SK-N-SH (cell line): Measurements from ENCODE around the gene BORCS5. TPM values are rescaled to one million over a fixed set of nuclear protein-coding genes. Genes with fewer than 3 reads are reported as not detected.

Source experiments
- CTCF ChIA-PET: fragments of 300-600, 350-600 bp; formaldehyde crosslinking; extraction: SDS; loops from one replicate; lab custom pipeline; 2021; lab: Yijun Ruan, JAX
- POLR2A ChIA-PET: fragments of 350-600 bp; sonication (Branson Sonifier 250); formaldehyde crosslinking; extraction: SDS; loops from one replicate; lab custom pipeline; 2020; ENCODE audit warnings: antibody characterized with exemption, inconsistent platforms; lab: Yijun Ruan, JAX
- DNase-seq: peaks from one replicate; pipeline ENCODE4 v3.0.0; 2012
- H2AFZ ChIP-seq: fragments of 200-600 bp; sonication (generic); 2 replicates; pipeline ENCODE4 v1.8.1; 2016; ENCODE audit warnings: antibody characterized with exemption, mild to moderate bottlenecking, low read depth
- H3F3A ChIP-seq: fragments of 200-600 bp; sonication (generic); replicated peaks from 2 replicates; pipeline ENCODE3; 2016; ENCODE audit warnings: antibody characterized with exemption, mild to moderate bottlenecking; ENCODE audit not compliant: insufficient read depth
- H3K27ac ChIP-seq, 2 experiments: fragments of 200-500 bp in 1 of 2; fragments of 200-600 bp in 1 of 2; sonication (Bioruptor generic) in 1 of 2; sonication (generic), shearing (Covaris generic) in 1 of 2; 2 replicates each; pipeline versions ENCODE4 v1.5.1 to v1.6.1; 2014 to 2016; ENCODE audit warnings: low read depth in 2 of 2, inconsistent platforms in 1 of 2, low read length in 1 of 2, mild to moderate bottlenecking in 1 of 2, mixed read lengths in 1 of 2
- H3K27me3 ChIP-seq: fragments of 200-600 bp; sonication (generic), shearing (Covaris generic); 2 replicates; pipeline ENCODE4 v1.6.1; 2016; ENCODE audit warnings: mixed run types; ENCODE audit not compliant: insufficient read depth
- H3K36me3 ChIP-seq, 2 experiments: fragments of 200-500 bp in 1 of 2; fragments of 200-600 bp in 1 of 2; sonication (Bioruptor generic) in 1 of 2; sonication (generic) in 1 of 2; replicated peaks in 1 of 2; 2 replicates each; pipeline versions ENCODE3 to v1.5.1; 2014 to 2016; ENCODE audit warnings: low read length in 1 of 2, mild to moderate bottlenecking in 1 of 2; ENCODE audit not compliant: insufficient read depth in 2 of 2, control insufficient read depth in 1 of 2
- H3K4me1 ChIP-seq, 2 experiments: fragments of 200-500 bp in 1 of 2; fragments of 200-600 bp in 1 of 2; sonication (Bioruptor generic) in 1 of 2; sonication (generic), shearing (Covaris generic) in 1 of 2; 2 replicates each; pipeline versions ENCODE4 v1.5.1 to v1.6.1; 2014 to 2016; ENCODE audit warnings: low read depth in 1 of 2, low read length in 1 of 2, mixed run types in 1 of 2; ENCODE audit not compliant: insufficient read depth in 2 of 2, control insufficient read depth in 1 of 2
- H3K4me2 ChIP-seq: fragments of 200-600 bp; sonication (generic), shearing (Covaris generic); 2 replicates; pipeline ENCODE4 v1.6.1; 2017; ENCODE audit warnings: mixed run types
- H3K4me3 ChIP-seq, 2 experiments: fragments of 200-500 bp in 1 of 2; fragments of 200-600 bp in 1 of 2; sonication (Bioruptor generic) in 1 of 2; sonication (generic), shearing (Covaris generic) in 1 of 2; 2 replicates each; pipeline versions ENCODE4 v1.5.1 to v1.8.1; 2014 to 2016; ENCODE audit warnings: low read depth in 2 of 2, inconsistent platforms in 1 of 2, low read length in 1 of 2, mild to moderate bottlenecking in 1 of 2, mixed read lengths in 1 of 2, moderate library complexity in 1 of 2
- H3K79me2 ChIP-seq: fragments of 200-600 bp; sonication (generic); 2 replicates; pipeline ENCODE4 v1.8.1; 2017; ENCODE audit warnings: mild to moderate bottlenecking; ENCODE audit not compliant: insufficient read depth
- H3K9ac ChIP-seq: fragments of 200-600 bp; sonication (generic); 2 replicates; pipeline ENCODE4 v1.6.1; 2017; ENCODE audit warnings: mixed run types
- H3K9me2 ChIP-seq: fragments of 200-600 bp; sonication (generic); 2 replicates; pipeline ENCODE4 v1.6.1; 2017; ENCODE audit warnings: mixed run types
- H3K9me3 ChIP-seq: fragments of 200-600 bp; sonication (generic); 2 replicates; pipeline ENCODE4 v1.6.1; 2017; ENCODE audit warnings: mixed run types, mild to moderate bottlenecking, moderate library complexity
- H4K20me1 ChIP-seq: fragments of 200-600 bp; sonication (generic); 2 replicates; pipeline ENCODE4 v1.6.1; 2017; ENCODE audit warnings: mild to moderate bottlenecking, mixed run types; ENCODE audit not compliant: insufficient read depth
- CTCF ChIP-seq: fragments of 200-600 bp; sonication (generic); IDR thresholded peaks from 2 replicates; pipeline ENCODE4 v1.6.1; 2017; ENCODE audit warnings: antibody characterized with exemption, mild to moderate bottlenecking, moderate library complexity
- EP300 ChIP-seq, 2 experiments: IDR thresholded peaks; 2 replicates each; pipeline versions ENCODE4 v1.4.0 to v1.6.1; 2012; ENCODE audit warnings: borderline replicate concordance in 1 of 2, low read depth in 1 of 2, low read length in 1 of 2
- FOSL2 ChIP-seq: IDR thresholded peaks from 2 replicates; pipeline ENCODE4 v1.4.0; 2012; ENCODE audit warnings: low read depth, mild to moderate bottlenecking, moderate library complexity, borderline replicate concordance
- FOXM1 ChIP-seq: IDR thresholded peaks from 2 replicates; pipeline ENCODE4 v1.4.0; 2012; ENCODE audit warnings: low read depth, mild to moderate bottlenecking
- GATA2 ChIP-seq: sonication (generic); formaldehyde crosslinking; IDR thresholded peaks from 2 replicates; pipeline ENCODE4 v1.5.0; 2020; ENCODE audit warnings: mild to moderate bottlenecking, missing genetic modification reagents
- JUND ChIP-seq: IDR thresholded peaks from 2 replicates; pipeline ENCODE4 v1.4.0; 2012
- MEF2A ChIP-seq: IDR thresholded peaks from 2 replicates; pipeline ENCODE4 v1.4.0; 2012; ENCODE audit warnings: low read depth, borderline replicate concordance
- NFIC ChIP-seq: IDR thresholded peaks from 2 replicates; pipeline ENCODE4 v1.4.0; 2012; ENCODE audit warnings: borderline replicate concordance
- POLR2AphosphoS5 ChIP-seq: IDR thresholded peaks from 2 replicates; pipeline ENCODE4 v1.6.1; 2012; ENCODE audit warnings: low read depth, low read length
- RAD21 ChIP-seq: IDR thresholded peaks from 2 replicates; pipeline ENCODE4 v1.6.1; 2012; ENCODE audit warnings: mild to moderate bottlenecking, low read length
- RCOR1 ChIP-seq: fragments of 150-350 bp; IDR thresholded peaks from 2 replicates; pipeline ENCODE4 v1.6.1; 2017; ENCODE audit warnings: antibody characterized with exemption, low read length
- REST ChIP-seq: IDR thresholded peaks from 2 replicates; pipeline ENCODE4 v1.6.1; 2012; ENCODE audit warnings: mild to moderate bottlenecking, low read depth, low read length, moderate library complexity
- RFX5 ChIP-seq: IDR thresholded peaks from 2 replicates; pipeline ENCODE4 v1.6.1; 2012; ENCODE audit warnings: mild to moderate bottlenecking, improper control_type of control experiment, low read length
- SIN3A ChIP-seq: IDR thresholded peaks from 2 replicates; pipeline ENCODE4 v1.6.1; 2012; ENCODE audit warnings: low read depth, mild to moderate bottlenecking, low read length, moderate library complexity, borderline replicate concordance
- TAF1 ChIP-seq: IDR thresholded peaks from 2 replicates; pipeline ENCODE4 v1.6.1; 2012; ENCODE audit warnings: low read depth, mild to moderate bottlenecking, low read length, moderate library complexity, borderline replicate concordance
- YY1 ChIP-seq: IDR thresholded peaks from 2 replicates; pipeline ENCODE4 v1.4.0; 2012; ENCODE audit warnings: low read depth, mild to moderate bottlenecking
- ZBTB33 ChIP-seq: IDR thresholded peaks from 2 replicates; pipeline ENCODE4 v1.4.0; 2012; ENCODE audit warnings: low read depth, borderline replicate concordance
- whole genome bisulfite sequencing: methylation state at CpG from one replicate; pipeline ENCODE4 v1.1.6; 2017; ENCODE audit warnings: low lambda C conversion rate; 5-methylcytosine and 5-hydroxymethylcytosine counted together
- polyA plus RNA-seq, 3 experiments: library from polyadenylated mRNA; depleted of rRNA; stranded (reverse); fragments of >200 nt; gene quantifications; 2 replicates each; pipeline ENCODE4 v1.2.3, GENCODE V29; 2012
- TF ChIP-seq, protein P1 (sequence below): fragments of 150-350 bp; IDR thresholded peaks from 2 replicates; pipeline ENCODE4 v1.6.1; 2017; ENCODE audit warnings: antibody characterized with exemption, low read length, low read depth, borderline replicate concordance
- TF ChIP-seq, protein P2 (sequence below): fragments of 150-350 bp; IDR thresholded peaks from 2 replicates; pipeline ENCODE4 v1.6.1; 2016; ENCODE audit warnings: mild to moderate bottlenecking, low read depth, low read length

The BORCS5 gene
- polyA plus RNA-seq, 1 of the 3 experiments (the other 2 are of a cell fraction) = 16.3 TPM

DNA sequence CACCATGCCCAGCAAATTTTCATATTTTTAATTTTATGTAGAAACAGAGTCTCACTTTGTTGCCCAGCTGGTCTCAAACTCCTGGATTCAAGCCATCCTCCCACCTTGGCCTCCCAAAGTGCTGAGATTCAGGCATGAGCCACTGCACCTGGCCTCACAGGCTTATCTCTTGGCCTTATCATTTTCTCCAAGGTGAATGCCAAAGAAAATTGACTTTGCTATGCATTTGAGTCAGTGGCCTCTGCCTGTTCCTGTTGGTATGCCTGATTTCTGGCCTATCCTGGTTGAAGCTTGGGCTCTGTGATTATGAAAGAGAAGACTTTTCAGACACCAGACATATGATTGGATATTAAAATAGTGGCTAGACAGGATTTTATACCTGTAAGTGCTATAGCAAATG lies 41.0 kb upstream of the BORCS5 start (continued):
- TF ChIP-seq REST = no peak
- no peak for TF ChIP-seq FOXM1
- TF ChIP-seq YY1 = no peak
- TF ChIP-seq RFX5 = no peak
- TF ChIP-seq ZBTB33 = no peak
- no peak for TF ChIP-seq TAF1
- no peak for TF ChIP-seq SIN3A
- TF ChIP-seq, all 33 proteins: peak for 0

GRCh38 chr12:12319451-12320183 lies 37.3 kb upstream of the BORCS5 start:
- no peaks in the 10 kb centered on the region for H3K9me2 ChIP-seq
- TF ChIP-seq, protein P1, sequence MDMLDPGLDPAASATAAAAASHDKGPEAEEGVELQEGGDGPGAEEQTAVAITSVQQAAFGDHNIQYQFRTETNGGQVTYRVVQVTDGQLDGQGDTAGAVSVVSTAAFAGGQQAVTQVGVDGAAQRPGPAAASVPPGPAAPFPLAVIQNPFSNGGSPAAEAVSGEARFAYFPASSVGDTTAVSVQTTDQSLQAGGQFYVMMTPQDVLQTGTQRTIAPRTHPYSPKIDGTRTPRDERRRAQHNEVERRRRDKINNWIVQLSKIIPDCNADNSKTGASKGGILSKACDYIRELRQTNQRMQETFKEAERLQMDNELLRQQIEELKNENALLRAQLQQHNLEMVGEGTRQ = no peak
- TF ChIP-seq RCOR1 (no peak), JUND (no peak), RAD21 (no peak), FOSL2 (no peak), GATA2 (CRISPR knock-in tag) (no peak), CTCF (no peak), SIN3A (no peak), POLR2AphosphoS5 (no peak), EP300 (IDR thresholded peaks at IDR 0.05; ENCODE audit: borderline replicate concordance in 1 of 2, low read depth in 1 of 2, low read length in 1 of 2) (no peak), MEF2A (no peak), NFIC (no peak)
- TF ChIP-seq, protein P2, sequence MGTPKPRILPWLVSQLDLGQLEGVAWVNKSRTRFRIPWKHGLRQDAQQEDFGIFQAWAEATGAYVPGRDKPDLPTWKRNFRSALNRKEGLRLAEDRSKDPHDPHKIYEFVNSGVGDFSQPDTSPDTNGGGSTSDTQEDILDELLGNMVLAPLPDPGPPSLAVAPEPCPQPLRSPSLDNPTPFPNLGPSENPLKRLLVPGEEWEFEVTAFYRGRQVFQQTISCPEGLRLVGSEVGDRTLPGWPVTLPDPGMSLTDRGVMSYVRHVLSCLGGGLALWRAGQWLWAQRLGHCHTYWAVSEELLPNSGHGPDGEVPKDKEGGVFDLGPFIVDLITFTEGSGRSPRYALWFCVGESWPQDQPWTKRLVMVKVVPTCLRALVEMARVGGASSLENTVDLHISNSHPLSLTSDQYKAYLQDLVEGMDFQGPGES = no peak
- TF ChIP-seq, all 33 proteins: peak for 0
- POLR2A ChIA-PET = interaction anchor here (0.5 to 1.0 kb wide), 3 partner anchors 50 to 406 kb away, joined by 3 read pairs; no protein-coding TSS in a partner anchor
- peaks cover 0 to 4% of the 10 kb centered on the region in 2 experiments; a peak in 1 of 4 replicates for H3K4me1 ChIP-seq
- no peaks in the 10 kb centered on the region for H3K79me2 ChIP-seq
- H4K20me1 ChIP-seq = no peaks in the 10 kb centered on the region
- H3K4me2 ChIP-seq = no peak overlapping the region
- no peak overlapping the region for H2AFZ ChIP-seq
- WGBS = 83% methylated on average over 9 of the region's 9 CpGs
- no peaks in the 10 kb centered on the region for H3K27me3 ChIP-seq
- no peaks in the 10 kb centered on the region for H3K36me3 ChIP-seq
- H3F3A ChIP-seq = no peaks in the 10 kb centered on the region
- no peak overlapping the region for H3K4me3 ChIP-seq
- H3K9ac ChIP-seq = no peak overlapping the region
- no peak for DNase-seq
- CTCF ChIA-PET = interaction anchor here (0.7 to 2.2 kb wide), 5 partner anchors 8 to 237 kb away, joined by 3 to 7 read pairs (median 3); partner anchors contain the start of gene MANSC1
- no peak overlapping the region for H3K27ac ChIP-seq
- no peaks in the 10 kb centered on the region for H3K9me3 ChIP-seq
